MM.1S (cell line): ENCODE measurements around the gene CRTAC1.
"Not testable (repeated sequence)": the region's sequence is repeated elsewhere in the genome, so short reads cannot be mapped to it uniquely, and the experiment has no call there.

Experiments used
- DNase-seq: peaks from one replicate; pipeline ENCODE4 v3.0.0-alpha.2; 2015
- H2AFZ ChIP-seq: fragments of 300-600 bp; sonication (generic); 2 replicates; pipeline ENCODE4 v1.6.0; 2016; ENCODE audit warnings: antibody characterized with exemption, low read length
- H3F3A ChIP-seq: fragments of 300-600 bp; sonication (generic); 2 replicates; pipeline ENCODE4 v1.6.1; 2016; ENCODE audit warnings: mild to moderate bottlenecking, antibody characterized with exemption, low read length, moderate library complexity, mixed read lengths; ENCODE audit not compliant: insufficient read depth
- H3K27ac ChIP-seq: fragments of 300-600 bp; sonication (generic); 2 replicates; pipeline ENCODE4 v1.5.1; 2016; ENCODE audit warnings: mild to moderate bottlenecking, low read length
- H3K27me3 ChIP-seq: fragments of 300-600 bp; sonication (generic); replicated peaks from 2 replicates; pipeline ENCODE4 v1.6.0; 2016; ENCODE audit warnings: low read length; ENCODE audit not compliant: insufficient read depth
- H3K36me3 ChIP-seq: fragments of 300-600 bp; sonication (generic); replicated peaks from 2 replicates; pipeline ENCODE4 v1.6.1; 2016; ENCODE audit warnings: mild to moderate bottlenecking, low read length, mixed read lengths; ENCODE audit not compliant: insufficient read depth
- H3K4me1 ChIP-seq: fragments of 300-600 bp; sonication (generic); 2 replicates; pipeline ENCODE4 v1.6.1; 2016; ENCODE audit warnings: low read length, mixed read lengths
- H3K4me2 ChIP-seq: fragments of 300-600 bp; sonication (generic); 2 replicates; pipeline ENCODE4 v1.6.0; 2016; ENCODE audit warnings: low read depth, low read length
- H3K4me3 ChIP-seq: fragments of 300-600 bp; sonication (generic); 2 replicates; pipeline ENCODE4 v1.5.1; 2016; ENCODE audit warnings: low read length, mixed read lengths
- H3K79me2 ChIP-seq: fragments of 300-600 bp; sonication (generic); 2 replicates; pipeline ENCODE4 v1.6.1; 2016; ENCODE audit warnings: mixed run types, low read length, mixed read lengths
- H3K9ac ChIP-seq: fragments of 300-600 bp; sonication (generic); 2 replicates; pipeline ENCODE4 v1.6.1; 2016; ENCODE audit warnings: low read length, mixed read lengths
- H3K9me2 ChIP-seq: fragments of 300-600 bp; sonication (generic); replicated peaks from 2 replicates; pipeline ENCODE4 v1.6.1; 2016; ENCODE audit warnings: mild to moderate bottlenecking, low read length, mixed read lengths; ENCODE audit not compliant: insufficient read depth
- H3K9me3 ChIP-seq: fragments of 300-600 bp; sonication (generic); replicated peaks from 2 replicates; pipeline ENCODE4 v1.6.1; 2016; ENCODE audit warnings: mild to moderate bottlenecking, low read length, mixed read lengths; ENCODE audit not compliant: insufficient read depth
- H4K20me1 ChIP-seq: fragments of 300-600 bp; sonication (generic); 2 replicates; pipeline ENCODE4 v1.6.1; 2016; ENCODE audit warnings: mild to moderate bottlenecking, low read length, moderate library complexity, mixed read lengths; ENCODE audit not compliant: insufficient read depth
- EZH2 ChIP-seq: fragments of 300-600 bp; sonication (generic); optimal IDR thresholded peaks from 2 replicates; pipeline ENCODE3; 2017; ENCODE audit warnings: low read depth, mild to moderate bottlenecking, antibody characterized with exemption, low read length, mixed read lengths
- EZH2phosphoT487 ChIP-seq: fragments of 300-600 bp; sonication (generic); IDR thresholded peaks from 2 replicates; pipeline ENCODE4 v1.6.1; 2018; ENCODE audit warnings: antibody characterized with exemption, low read length
- TF ChIP-seq, protein P1 (sequence below): fragments of 300-600 bp; sonication (generic); IDR thresholded peaks from 2 replicates; pipeline ENCODE4 v1.5.1; 2016; ENCODE audit warnings: antibody characterized with exemption, low read length, mixed read lengths

CRTAC1 gene

DNA sequence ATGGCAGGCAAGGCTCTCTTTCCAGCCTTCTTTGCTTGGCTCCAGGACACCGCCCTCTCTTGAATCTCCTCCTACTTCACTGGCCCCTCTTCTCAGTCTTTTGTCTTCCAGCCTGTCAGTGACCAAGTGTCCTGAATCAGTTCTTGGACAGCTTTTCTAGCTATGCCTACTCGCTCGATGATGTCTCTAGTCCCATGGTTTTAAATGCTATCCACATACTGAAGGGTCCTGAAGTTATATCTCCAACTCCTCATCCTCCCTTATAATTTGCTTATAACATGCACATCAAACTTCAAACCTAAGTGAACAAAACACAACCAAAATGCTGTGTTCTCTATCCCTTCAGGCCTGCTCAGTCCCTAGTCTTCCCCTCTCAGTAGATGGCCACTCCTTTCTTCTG is 185.7 kb downstream of the CRTAC1 start:
- Histone ChIP-seq H3K4me3 (no peak overlapping the region), H3K79me2 (no peaks in the 10 kb centered on the region), H3K27me3 (peaks cover 34% of the 10 kb centered on the region), H3K9ac (no peak overlapping the region), H3K4me1 (no peaks in the 10 kb centered on the region), H2AFZ (no peak overlapping the region), H3K36me3 (no peaks in the 10 kb centered on the region), H3F3A (no peaks in the 10 kb centered on the region), H3K9me3 (no peaks in the 10 kb centered on the region), H4K20me1 (no peaks in the 10 kb centered on the region), H3K9me2 (no peaks in the 10 kb centered on the region), H3K4me2 (no peak overlapping the region), H3K27ac (no peak overlapping the region)
- DNase-seq: no peak
- TF ChIP-seq, protein P1, sequence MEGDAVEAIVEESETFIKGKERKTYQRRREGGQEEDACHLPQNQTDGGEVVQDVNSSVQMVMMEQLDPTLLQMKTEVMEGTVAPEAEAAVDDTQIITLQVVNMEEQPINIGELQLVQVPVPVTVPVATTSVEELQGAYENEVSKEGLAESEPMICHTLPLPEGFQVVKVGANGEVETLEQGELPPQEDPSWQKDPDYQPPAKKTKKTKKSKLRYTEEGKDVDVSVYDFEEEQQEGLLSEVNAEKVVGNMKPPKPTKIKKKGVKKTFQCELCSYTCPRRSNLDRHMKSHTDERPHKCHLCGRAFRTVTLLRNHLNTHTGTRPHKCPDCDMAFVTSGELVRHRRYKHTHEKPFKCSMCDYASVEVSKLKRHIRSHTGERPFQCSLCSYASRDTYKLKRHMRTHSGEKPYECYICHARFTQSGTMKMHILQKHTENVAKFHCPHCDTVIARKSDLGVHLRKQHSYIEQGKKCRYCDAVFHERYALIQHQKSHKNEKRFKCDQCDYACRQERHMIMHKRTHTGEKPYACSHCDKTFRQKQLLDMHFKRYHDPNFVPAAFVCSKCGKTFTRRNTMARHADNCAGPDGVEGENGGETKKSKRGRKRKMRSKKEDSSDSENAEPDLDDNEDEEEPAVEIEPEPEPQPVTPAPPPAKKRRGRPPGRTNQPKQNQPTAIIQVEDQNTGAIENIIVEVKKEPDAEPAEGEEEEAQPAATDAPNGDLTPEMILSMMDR: no peak
- TF ChIP-seq EZH2 (no peak), EZH2phosphoT487 (no peak)

DNA sequence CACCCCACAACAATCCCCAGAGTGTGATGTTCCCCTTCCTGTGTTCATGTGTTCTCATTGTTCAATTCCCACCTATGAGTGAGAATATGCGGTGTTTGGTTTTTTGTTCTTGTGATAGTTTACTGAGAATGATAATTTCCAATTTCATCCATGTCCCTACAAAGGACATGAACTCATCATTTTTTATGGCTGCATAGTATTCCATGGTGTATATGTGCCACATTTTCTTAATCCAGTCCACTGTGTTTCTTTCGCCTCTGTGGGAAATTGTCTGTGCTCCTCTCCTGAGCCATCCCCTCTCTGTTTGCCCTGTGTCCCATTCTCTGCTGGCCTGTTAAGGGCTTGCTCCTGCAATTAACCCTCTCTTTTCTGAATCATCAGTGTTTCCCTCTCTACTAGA is 186.4 kb downstream of the CRTAC1 start:
- peaks cover 31% of the 10 kb centered on the region for H3K27me3 ChIP-seq
- not testable (repeated sequence) for H3K4me1 ChIP-seq, H3K4me3 ChIP-seq, H3F3A ChIP-seq, H3K9me3 ChIP-seq, DNase-seq, H4K20me1 ChIP-seq, H3K9me2 ChIP-seq, H3K9ac ChIP-seq, H3K36me3 ChIP-seq, H3K27ac ChIP-seq, H2AFZ ChIP-seq, H3K79me2 ChIP-seq, H3K4me2 ChIP-seq

DNA sequence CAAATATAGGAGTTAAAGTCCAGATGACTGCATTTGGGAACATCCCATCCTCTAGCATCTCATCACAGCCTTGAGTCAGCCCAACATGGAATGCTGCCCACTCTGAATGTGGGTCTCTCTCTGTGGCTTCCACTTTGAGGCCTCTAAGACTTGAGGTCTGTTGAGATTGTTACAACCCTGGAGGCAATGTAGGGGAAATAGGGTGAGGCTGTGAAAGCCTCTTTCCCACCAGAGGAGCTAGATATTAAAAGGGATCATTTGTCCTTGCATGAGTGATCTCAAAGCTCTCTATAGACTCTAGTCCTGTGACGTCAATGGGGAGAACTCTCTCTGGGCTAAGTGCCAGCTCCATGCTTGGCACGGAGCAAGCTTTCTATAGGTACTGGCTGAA is 187.1 kb downstream of the CRTAC1 start:
- Histone ChIP-seq H3K36me3 (no peaks in the 10 kb centered on the region), H3K4me3 (no peak overlapping the region), H3K9ac (no peak overlapping the region), H3K4me1 (no peaks in the 10 kb centered on the region), H3K4me2 (no peak overlapping the region), H3K9me3 (no peaks in the 10 kb centered on the region), H3K9me2 (no peaks in the 10 kb centered on the region), H3F3A (no peaks in the 10 kb centered on the region), H3K27me3 (peaks cover 27% of the 10 kb centered on the region), H4K20me1 (no peaks in the 10 kb centered on the region), H3K79me2 (no peaks in the 10 kb centered on the region), H2AFZ (no peak overlapping the region), H3K27ac (no peak overlapping the region)
- no peak for TF ChIP-seq EZH2phosphoT487
- TF ChIP-seq, protein P1: no peak
- TF ChIP-seq EZH2: no peak
- no peak for DNase-seq

DNA sequence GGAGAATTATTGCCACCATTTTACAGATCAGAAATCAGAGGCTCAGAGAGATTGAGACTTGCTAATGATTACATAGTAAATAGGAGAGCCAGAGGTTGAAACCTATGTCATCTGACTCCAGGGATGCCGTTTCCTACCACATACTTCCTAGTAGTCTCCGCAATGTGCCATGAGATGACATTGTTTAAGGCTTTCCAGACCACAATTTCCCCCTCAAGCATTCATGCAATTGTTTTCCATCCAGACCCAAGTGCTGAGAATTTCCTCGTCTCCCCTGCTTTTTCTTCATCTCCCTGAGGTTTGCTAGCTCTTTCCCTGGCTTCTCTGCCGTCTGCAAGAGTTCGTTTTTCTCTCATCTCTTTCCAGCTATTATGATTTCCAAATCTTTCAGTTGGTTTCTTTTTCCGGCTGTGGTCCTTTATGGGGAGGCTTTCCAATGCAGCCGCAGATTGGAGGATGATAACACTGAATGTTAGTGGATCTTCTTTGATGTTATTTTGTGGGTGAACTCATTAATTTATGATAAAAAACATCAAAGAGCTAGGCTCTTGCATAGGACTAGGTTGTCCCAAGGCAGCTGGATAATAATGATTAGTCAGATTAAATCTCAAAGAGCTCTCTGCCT is 187.7 kb downstream of the CRTAC1 start:
- Histone ChIP-seq H3K4me1 (no peaks in the 10 kb centered on the region), H3K9me3 (no peaks in the 10 kb centered on the region), H3K27me3 (peaks cover 22% of the 10 kb centered on the region), H3K36me3 (no peaks in the 10 kb centered on the region), H2AFZ (no peak overlapping the region), H3K4me3 (no peak overlapping the region), H3F3A (no peaks in the 10 kb centered on the region), H4K20me1 (no peaks in the 10 kb centered on the region), H3K79me2 (no peaks in the 10 kb centered on the region), H3K9me2 (no peaks in the 10 kb centered on the region), H3K27ac (no peak overlapping the region), H3K4me2 (no peak overlapping the region), H3K9ac (no peak overlapping the region)
- no peak for TF ChIP-seq EZH2
- TF ChIP-seq, protein P1: no peak
- no peak for DNase-seq

DNA sequence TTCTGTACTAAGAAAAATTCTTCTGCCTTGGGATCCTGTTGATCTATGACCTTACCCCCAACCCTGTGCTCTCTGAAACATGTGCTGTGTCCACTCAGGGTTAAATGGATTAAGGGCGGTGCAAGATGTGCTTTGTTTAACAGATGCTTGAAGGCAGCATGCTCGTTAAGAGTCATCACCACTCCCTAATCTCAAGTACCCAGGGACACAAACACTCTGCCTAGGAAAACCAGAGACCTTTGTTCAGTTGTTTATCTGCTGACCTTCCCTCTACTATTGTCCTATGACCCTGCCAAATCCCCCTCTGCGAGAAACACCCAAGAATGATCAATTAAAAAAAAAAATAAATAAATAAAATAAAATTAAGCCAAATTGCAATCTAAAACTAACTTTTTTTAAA is 188.3 kb downstream of the CRTAC1 start:
- H4K20me1 ChIP-seq, H3K4me2 ChIP-seq, H3K4me3 ChIP-seq, H3K9me3 ChIP-seq, H3F3A ChIP-seq, H2AFZ ChIP-seq, H3K36me3 ChIP-seq, H3K27ac ChIP-seq, H3K79me2 ChIP-seq, H3K4me1 ChIP-seq, DNase-seq, H3K9ac ChIP-seq, H3K9me2 ChIP-seq: not testable (repeated sequence)
- peaks cover 22% of the 10 kb centered on the region for H3K27me3 ChIP-seq

DNA sequence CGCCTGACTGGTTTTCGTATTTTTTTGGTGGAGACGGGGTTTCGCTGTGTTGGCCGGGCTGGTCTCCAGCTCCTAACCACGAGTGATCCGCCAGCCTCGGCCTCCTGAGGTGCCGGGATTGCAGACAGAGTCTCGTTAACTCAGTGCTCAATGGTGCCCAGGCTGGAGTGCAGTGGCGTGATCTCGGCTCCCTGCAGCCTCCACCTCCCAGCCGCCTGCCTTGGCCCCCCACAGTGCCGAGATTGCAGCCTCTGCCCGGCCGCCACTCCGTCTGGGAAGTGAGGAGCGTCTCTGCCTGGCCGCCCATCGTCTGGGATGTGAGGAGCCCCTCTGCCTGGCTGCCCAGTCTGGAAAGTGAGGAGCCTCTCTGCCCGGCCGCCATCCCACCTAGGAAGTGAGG is 189.3 kb downstream of the CRTAC1 start:
- not testable (repeated sequence) for H2AFZ ChIP-seq, H3K9me2 ChIP-seq, H3K79me2 ChIP-seq, H3K4me1 ChIP-seq, H4K20me1 ChIP-seq, H3K9me3 ChIP-seq, DNase-seq, H3K36me3 ChIP-seq, H3K4me2 ChIP-seq, H3K27ac ChIP-seq, H3K9ac ChIP-seq, H3K4me3 ChIP-seq, H3F3A ChIP-seq
- H3K27me3 ChIP-seq: peaks cover 12% of the 10 kb centered on the region
